Measurements from ENCODE around the gene GLI1.

GLI1 gene

GRCh38 chr12:57461276-57461916, 1.8 kb downstream of the GLI1 start:
- no peak for DNase-seq (ENCODE audit: low read depth)

GRCh38 chr12:57461917-57462250, 2.3 kb downstream of the GLI1 start:
- no peak for DNase-seq (ENCODE audit: low read depth)

- DNase-seq (ENCODE audit: low read depth) = peak; percentile 82
Observed at GRCh38 chr12:57462251-57462911, 2.8 kb downstream of the GLI1 start.

- no peak for DNase-seq (ENCODE audit: low read depth)
Observed at GRCh38 chr12:57462912-57463253, 3.3 kb downstream of the GLI1 start.

GRCh38 chr12:57464569-57464968, 5.0 kb downstream of the GLI1 start:
- DNase-seq (ENCODE audit: low read depth) = no peak

GRCh38 chr12:57465030-57465746, 5.6 kb downstream of the GLI1 start:
- no peak for DNase-seq (ENCODE audit: low read depth)

GRCh38 chr12:57465747-57466505, 6.3 kb downstream of the GLI1 start:
- DNase-seq (ENCODE audit: low read depth) = no peak

GRCh38 chr12:57467212-57467874, 7.8 kb downstream of the GLI1 start:
- no peak for DNase-seq (ENCODE audit: low read depth)

- no peak for DNase-seq (ENCODE audit: low read depth)
Observed at GRCh38 chr12:57467915-57468314, 8.3 kb downstream of the GLI1 start.

- no peak for DNase-seq (ENCODE audit: low read depth)
Observed at GRCh38 chr12:57469296-57470164, 9.9 kb downstream of the GLI1 start.

- no peak for DNase-seq (ENCODE audit: low read depth)
Observed at GRCh38 chr12:57470286-57470969, 10.8 kb downstream of the GLI1 start.

GRCh38 chr12:57470970-57471656, 11.5 kb downstream of the GLI1 start:
- DNase-seq (ENCODE audit: low read depth) = no peak

GRCh38 chr12:57471661-57472060, 12.1 kb downstream of the GLI1 start:
- DNase-seq (ENCODE audit: low read depth) = no peak

- no peak for DNase-seq (ENCODE audit: low read depth)
Observed at GRCh38 chr12:57472391-57472790, 12.8 kb downstream of the GLI1 start.

- no peak for DNase-seq (ENCODE audit: low read depth)
Observed at GRCh38 chr12:57473392-57473791, 13.8 kb downstream of the GLI1 start.

GRCh38 chr12:57473886-57474285, 14.3 kb downstream of the GLI1 start:
- no peak for DNase-seq (ENCODE audit: low read depth)

GRCh38 chr12:57474430-57474829, 14.8 kb downstream of the GLI1 start:
- DNase-seq (ENCODE audit: low read depth) = no peak

GRCh38 chr12:57474862-57475261, 15.3 kb downstream of the GLI1 start:
- no peak for DNase-seq (ENCODE audit: low read depth)

GRCh38 chr12:57475271-57476161, 15.9 kb downstream of the GLI1 start:
- no peak for DNase-seq (ENCODE audit: low read depth)

All from activated gamma-delta T cell treated with anti-CD3 and anti-CD28 coated beads, Interleukin-2, amount 50 U/mL, for 16 hours (primary cell).